ENCODE data around the gene VEGFB.

VEGFB gene

GRCh38 chr11:64220271-64220670 lies 14.1 kb upstream of the VEGFB start:
- no peak overlapping the region for H2BK120ac ChIP-seq (ENCODE audit: insufficient read depth, low read length, poor library complexity)
- H3K4me1 ChIP-seq (ENCODE audit: control insufficient read depth in 1 of 2, insufficient read depth in 2 of 2, low read length in 2 of 2): peaks cover 5 to 7% of the 10 kb centered on the region in 2 experiments
- no peak overlapping the region for H3K23ac ChIP-seq (ENCODE audit: low read length)
- H2AFZ ChIP-seq (ENCODE audit: insufficient read depth, low read length, poor library complexity): no peak overlapping the region
- peaks cover 33 to 36% of the 10 kb centered on the region in 2 experiments for H3K36me3 ChIP-seq (ENCODE audit: control insufficient read depth in 1 of 2, insufficient read depth in 2 of 2, low read length in 2 of 2)
- H4K8ac ChIP-seq (ENCODE audit: low read depth, low read length): no peak overlapping the region
- H3K4me3 ChIP-seq (ENCODE audit: low read depth, low read length): no peak overlapping the region
- no peak overlapping the region for H4K12ac ChIP-seq (ENCODE audit: low read depth, low read length)
- H3K4me2 ChIP-seq (ENCODE audit: low read length): no peak overlapping the region
- no peak overlapping the region for H4K91ac ChIP-seq (ENCODE audit: low read depth, low read length)
- peaks cover 1% of the 10 kb centered on the region for H3K79me2 ChIP-seq (ENCODE audit: control insufficient read depth, insufficient read depth, low read length, poor library complexity)
- H3K9me3 ChIP-seq (ENCODE audit: insufficient read depth, low read depth, low read length): peaks cover 5% of the 10 kb centered on the region
- peaks cover 1% of the 10 kb centered on the region for H3K79me1 ChIP-seq (ENCODE audit: low read length)
- WGBS (ENCODE audit: extremely low coverage, insufficient coverage, insufficient read length): no CpG with 5 or more reads among the region's 17 CpGs
- H3K14ac ChIP-seq (ENCODE audit: low read length): no peak overlapping the region
- no peak for DNase-seq
- no peak overlapping the region for H2BK5ac ChIP-seq (ENCODE audit: low read depth, low read length, poor library complexity)
- no peak overlapping the region for H2BK12ac ChIP-seq (ENCODE audit: low read length)
- no peak overlapping the region for H3K18ac ChIP-seq (ENCODE audit: low read length)
- no peak overlapping the region for H3K4ac ChIP-seq (ENCODE audit: low read depth, low read length)
- no peak overlapping the region for H2AK5ac ChIP-seq (ENCODE audit: low read length)
- no peaks in the 10 kb centered on the region for H3K27me3 ChIP-seq (ENCODE audit: insufficient read depth, low read length)
- no peak overlapping the region for H3K27ac ChIP-seq (ENCODE audit: low read depth, low read length)
- no peak overlapping the region for H3K9ac ChIP-seq (ENCODE audit: low read length)

- DNase-seq: no peak
- Histone ChIP-seq H3K36me3 (ENCODE audit: control insufficient read depth in 1 of 2, insufficient read depth in 2 of 2, low read length in 2 of 2) (peaks cover 33 to 36% of the 10 kb centered on the region in 2 experiments), H3K4me1 (ENCODE audit: control insufficient read depth in 1 of 2, insufficient read depth in 2 of 2, low read length in 2 of 2) (peaks cover 8 to 12% of the 10 kb centered on the region in 2 experiments), H3K23ac (ENCODE audit: low read length) (no peak overlapping the region), H3K14ac (ENCODE audit: low read length) (no peak overlapping the region), H2BK5ac (ENCODE audit: low read depth, low read length, poor library complexity) (no peak overlapping the region), H3K79me1 (ENCODE audit: low read length) (peaks cover 7% of the 10 kb centered on the region), H3K27ac (ENCODE audit: low read depth, low read length) (no peak overlapping the region), H3K18ac (ENCODE audit: low read length) (no peak overlapping the region), H3K27me3 (ENCODE audit: insufficient read depth, low read length) (no peaks in the 10 kb centered on the region), H3K4me3 (ENCODE audit: low read depth, low read length) (no peak overlapping the region), H3K4ac (ENCODE audit: low read depth, low read length) (no peak overlapping the region), H3K79me2 (ENCODE audit: control insufficient read depth, insufficient read depth, low read length, poor library complexity) (peaks cover 7% of the 10 kb centered on the region), H3K9me3 (ENCODE audit: insufficient read depth, low read depth, low read length) (peaks cover 5% of the 10 kb centered on the region), H4K12ac (ENCODE audit: low read depth, low read length) (no peak overlapping the region), H4K8ac (ENCODE audit: low read depth, low read length) (no peak overlapping the region), H3K4me2 (ENCODE audit: low read length) (no peak overlapping the region), H2BK120ac (ENCODE audit: insufficient read depth, low read length, poor library complexity) (no peak overlapping the region), H4K91ac (ENCODE audit: low read depth, low read length) (no peak overlapping the region), H2AK5ac (ENCODE audit: low read length) (no peak overlapping the region), H2BK12ac (ENCODE audit: low read length) (no peak overlapping the region), H3K9ac (ENCODE audit: low read length) (no peak overlapping the region), H2AFZ (ENCODE audit: insufficient read depth, low read length, poor library complexity) (no peak overlapping the region)
- no CpG with 5 or more reads among the region's 14 CpGs for WGBS (ENCODE audit: extremely low coverage, insufficient coverage, insufficient read length)
Observed at GRCh38 chr11:64220798-64221197, 13.6 kb upstream of the VEGFB start.

GRCh38 chr11:64222651-64223000 lies 11.8 kb upstream of the VEGFB start:
- no peak overlapping the region for H4K8ac ChIP-seq (ENCODE audit: low read depth, low read length)
- peaks cover 15% of the 10 kb centered on the region for H3K79me1 ChIP-seq (ENCODE audit: low read length)
- H3K4me2 ChIP-seq (ENCODE audit: low read length): no peak overlapping the region
- H4K12ac ChIP-seq (ENCODE audit: low read depth, low read length): no peak overlapping the region
- H3K79me2 ChIP-seq (ENCODE audit: control insufficient read depth, insufficient read depth, low read length, poor library complexity): peaks cover 12% of the 10 kb centered on the region
- WGBS (ENCODE audit: extremely low coverage, insufficient coverage, insufficient read length): no CpG with 5 or more reads among the region's 9 CpGs
- H3K27ac ChIP-seq (ENCODE audit: low read depth, low read length): no peak overlapping the region
- peaks cover 5% of the 10 kb centered on the region for H3K9me3 ChIP-seq (ENCODE audit: insufficient read depth, low read depth, low read length)
- no peak overlapping the region for H2AFZ ChIP-seq (ENCODE audit: insufficient read depth, low read length, poor library complexity)
- H3K4me1 ChIP-seq (ENCODE audit: control insufficient read depth in 1 of 2, insufficient read depth in 2 of 2, low read length in 2 of 2): peaks cover 15 to 20% of the 10 kb centered on the region in 2 experiments
- H2BK120ac ChIP-seq (ENCODE audit: insufficient read depth, low read length, poor library complexity): no peak overlapping the region
- no peak overlapping the region for H3K18ac ChIP-seq (ENCODE audit: low read length)
- DNase-seq: no peak
- H3K23ac ChIP-seq (ENCODE audit: low read length): no peak overlapping the region
- no peaks in the 10 kb centered on the region for H3K27me3 ChIP-seq (ENCODE audit: insufficient read depth, low read length)
- H3K36me3 ChIP-seq (ENCODE audit: control insufficient read depth in 1 of 2, insufficient read depth in 2 of 2, low read length in 2 of 2): peaks cover 33 to 36% of the 10 kb centered on the region in 2 experiments
- H3K4me3 ChIP-seq (ENCODE audit: low read depth, low read length): no peak overlapping the region
- H3K9ac ChIP-seq (ENCODE audit: low read length): no peak overlapping the region
- no peak overlapping the region for H2BK5ac ChIP-seq (ENCODE audit: low read depth, low read length, poor library complexity)
- no peak overlapping the region for H4K91ac ChIP-seq (ENCODE audit: low read depth, low read length)
- no peak overlapping the region for H3K4ac ChIP-seq (ENCODE audit: low read depth, low read length)
- H3K14ac ChIP-seq (ENCODE audit: low read length): no peak overlapping the region
- no peak overlapping the region for H2AK5ac ChIP-seq (ENCODE audit: low read length)
- H2BK12ac ChIP-seq (ENCODE audit: low read length): no peak overlapping the region

- no peak overlapping the region for H3K27ac ChIP-seq (ENCODE audit: low read depth, low read length)
- H2BK5ac ChIP-seq (ENCODE audit: low read depth, low read length, poor library complexity): no peak overlapping the region
- no peak overlapping the region for H3K4ac ChIP-seq (ENCODE audit: low read depth, low read length)
- H2AK5ac ChIP-seq (ENCODE audit: low read length): no peak overlapping the region
- no peak overlapping the region for H4K12ac ChIP-seq (ENCODE audit: low read depth, low read length)
- no peak overlapping the region for H3K14ac ChIP-seq (ENCODE audit: low read length)
- H3K4me1 ChIP-seq (ENCODE audit: control insufficient read depth in 1 of 2, insufficient read depth in 2 of 2, low read length in 2 of 2): peaks cover 15 to 20% of the 10 kb centered on the region in 2 experiments
- no peak overlapping the region for H2BK120ac ChIP-seq (ENCODE audit: insufficient read depth, low read length, poor library complexity)
- H3K4me2 ChIP-seq (ENCODE audit: low read length): no peak overlapping the region
- H2AFZ ChIP-seq (ENCODE audit: insufficient read depth, low read length, poor library complexity): no peak overlapping the region
- peaks cover 5% of the 10 kb centered on the region for H3K9me3 ChIP-seq (ENCODE audit: insufficient read depth, low read depth, low read length)
- H3K4me3 ChIP-seq (ENCODE audit: low read depth, low read length): no peak overlapping the region
- no peak overlapping the region for H3K23ac ChIP-seq (ENCODE audit: low read length)
- no peaks in the 10 kb centered on the region for H3K27me3 ChIP-seq (ENCODE audit: insufficient read depth, low read length)
- no peak overlapping the region for H4K91ac ChIP-seq (ENCODE audit: low read depth, low read length)
- no peak overlapping the region for H2BK12ac ChIP-seq (ENCODE audit: low read length)
- H3K79me2 ChIP-seq (ENCODE audit: control insufficient read depth, insufficient read depth, low read length, poor library complexity): peaks cover 12% of the 10 kb centered on the region
- peaks cover 33 to 36% of the 10 kb centered on the region in 2 experiments for H3K36me3 ChIP-seq (ENCODE audit: control insufficient read depth in 1 of 2, insufficient read depth in 2 of 2, low read length in 2 of 2)
- no peak overlapping the region for H3K9ac ChIP-seq (ENCODE audit: low read length)
- no CpG with 5 or more reads among the region's 24 CpGs for WGBS (ENCODE audit: extremely low coverage, insufficient coverage, insufficient read length)
- H3K79me1 ChIP-seq (ENCODE audit: low read length): peaks cover 15% of the 10 kb centered on the region
- no peak overlapping the region for H4K8ac ChIP-seq (ENCODE audit: low read depth, low read length)
- H3K18ac ChIP-seq (ENCODE audit: low read length): no peak overlapping the region
- no peak for DNase-seq
Observed at GRCh38 chr11:64223001-64223651, 11.3 kb upstream of the VEGFB start.

Data from trophoblast cell (in vitro differentiated cells and primary cell).